Measurements from ENCODE around the gene GNG7. TPM values are rescaled to one million over a fixed set of nuclear protein-coding genes. Genes with fewer than 3 reads are reported as not detected.
"Not testable (repeated sequence)": the region's sequence is repeated elsewhere in the genome, so short reads cannot be mapped to it uniquely, and the experiment has no call there.

Gene GNG7
- total and polyA plus RNA-seq, 8 donors, result 4.0 to 8.8 (median 6.0) TPM

DNA sequence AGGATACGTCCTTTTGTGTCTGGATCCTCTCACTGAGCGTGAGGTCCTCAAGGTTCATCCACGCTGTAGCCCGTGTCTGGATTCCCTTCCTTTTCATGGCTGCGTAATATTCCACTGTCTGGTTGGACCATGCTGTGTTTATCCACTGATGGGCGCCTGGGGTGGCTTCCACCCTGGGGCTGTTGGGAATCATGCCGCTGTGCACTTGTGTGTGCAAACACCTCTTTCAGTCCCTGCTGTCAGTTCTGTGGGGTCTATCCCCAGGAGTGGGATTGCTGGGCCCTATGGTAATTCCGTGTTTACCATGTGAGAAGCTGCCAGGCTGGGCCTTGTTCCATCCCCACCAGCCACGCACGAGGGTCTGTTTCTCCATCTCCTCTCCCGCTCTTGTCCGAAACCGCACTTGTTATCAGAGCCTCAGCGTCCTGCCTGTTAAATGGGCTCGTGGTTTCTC is 128.0 kb downstream of the GNG7 start:
- H3K27ac ChIP-seq, result no peak overlapping the region
- FAIRE-seq (no peak), DNase-seq (peak in 1 of 6 donors; percentile 13), ATAC-seq (no peak)
- H3K36me3 ChIP-seq, result no peaks in the 10 kb centered on the region
- intact Hi-C loops (cut with DNase I), result no loop called here
- H3K9me3 ChIP-seq, result no peaks in the 10 kb centered on the region
- WGBS, 2 donors, result 93% methylated on average over 15 of the region's 15 CpGs
- no peaks in the 10 kb centered on the region for H3K27me3 ChIP-seq
- H3K4me1 ChIP-seq, result peaks cover under 1 to 27% (median 11%) of the 10 kb centered on the region in 3 donors
- no peak overlapping the region for H3K4me3 ChIP-seq
- TF ChIP-seq, protein P1, sequence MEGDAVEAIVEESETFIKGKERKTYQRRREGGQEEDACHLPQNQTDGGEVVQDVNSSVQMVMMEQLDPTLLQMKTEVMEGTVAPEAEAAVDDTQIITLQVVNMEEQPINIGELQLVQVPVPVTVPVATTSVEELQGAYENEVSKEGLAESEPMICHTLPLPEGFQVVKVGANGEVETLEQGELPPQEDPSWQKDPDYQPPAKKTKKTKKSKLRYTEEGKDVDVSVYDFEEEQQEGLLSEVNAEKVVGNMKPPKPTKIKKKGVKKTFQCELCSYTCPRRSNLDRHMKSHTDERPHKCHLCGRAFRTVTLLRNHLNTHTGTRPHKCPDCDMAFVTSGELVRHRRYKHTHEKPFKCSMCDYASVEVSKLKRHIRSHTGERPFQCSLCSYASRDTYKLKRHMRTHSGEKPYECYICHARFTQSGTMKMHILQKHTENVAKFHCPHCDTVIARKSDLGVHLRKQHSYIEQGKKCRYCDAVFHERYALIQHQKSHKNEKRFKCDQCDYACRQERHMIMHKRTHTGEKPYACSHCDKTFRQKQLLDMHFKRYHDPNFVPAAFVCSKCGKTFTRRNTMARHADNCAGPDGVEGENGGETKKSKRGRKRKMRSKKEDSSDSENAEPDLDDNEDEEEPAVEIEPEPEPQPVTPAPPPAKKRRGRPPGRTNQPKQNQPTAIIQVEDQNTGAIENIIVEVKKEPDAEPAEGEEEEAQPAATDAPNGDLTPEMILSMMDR (IDR thresholded peaks at IDR 0.05), result no peak

- DNase-seq (peak in 1 of 6 donors; percentile 54), ATAC-seq (no peak), FAIRE-seq (no peak)
- no peaks in the 10 kb centered on the region for H3K27me3 ChIP-seq
- no peak overlapping the region for H3K4me3 ChIP-seq
- no peaks in the 10 kb centered on the region for H3K36me3 ChIP-seq
- peaks cover 0 to 23% (median 10%) of the 10 kb centered on the region in 3 donors for H3K4me1 ChIP-seq
- TF ChIP-seq, protein P1 (IDR thresholded peaks at IDR 0.05), result no peak
- no peak overlapping the region for H3K27ac ChIP-seq
- H3K9me3 ChIP-seq, result no peaks in the 10 kb centered on the region
- 86% methylated on average over 19 of the region's 19 CpGs for WGBS, 2 donors
- intact Hi-C loops (cut with DNase I), result no loop called here
Observed at GRCh38 chr19:2573916-2574315, 128.6 kb downstream of the GNG7 start.

GRCh38 chr19:2572152-2572551 is 130.3 kb downstream of the GNG7 start:
- H3K27me3 ChIP-seq; intact Hi-C loops (cut with DNase I); H3K4me1 ChIP-seq; H3K4me3 ChIP-seq; H3K36me3 ChIP-seq; ATAC-seq; FAIRE-seq; H3K9me3 ChIP-seq; H3K27ac ChIP-seq: not testable (repeated sequence)
- WGBS, 2 donors, result 89 to 90% methylated on average over 12 of the region's 12 CpGs
- peak in 1 of 6 donors; percentile 11 for DNase-seq

- Histone ChIP-seq H3K9me3 (no peaks in the 10 kb centered on the region), H3K27me3 (no peaks in the 10 kb centered on the region), H3K27ac (no peak overlapping the region), H3K4me3 (no peak overlapping the region), H3K36me3 (no peaks in the 10 kb centered on the region), H3K4me1 (no peaks in the 10 kb centered on the region)
- ATAC-seq (no peak), FAIRE-seq (no peak), DNase-seq (peak in 2 of 6 donors; percentile 9 to 23)
- intact Hi-C loops (cut with DNase I), result no loop called here
- TF ChIP-seq, protein P1 (IDR thresholded peaks at IDR 0.05), result no peak
- WGBS, 2 donors, result 89 to 92% methylated on average over 20 to 21 of the region's 21 CpGs
Observed at GRCh38 chr19:2569596-2570465, 132.7 kb downstream of the GNG7 start.

DNA sequence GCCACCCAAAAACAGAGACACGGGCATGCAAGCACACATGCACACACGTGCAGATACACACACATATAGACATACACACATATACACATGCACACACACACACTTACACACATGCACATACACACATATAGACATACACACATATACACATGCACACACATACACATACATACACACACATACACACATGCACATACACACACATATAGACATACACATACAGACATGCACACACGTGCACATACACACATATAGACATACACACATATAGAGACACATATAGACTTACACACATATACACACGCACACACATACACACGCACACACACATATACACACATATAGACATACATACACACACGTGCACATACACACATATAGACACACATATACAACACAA is 134.5 kb downstream of the GNG7 start:
- Histone ChIP-seq H3K36me3 (no peaks in the 10 kb centered on the region), H3K4me3 (no peak overlapping the region), H3K4me1 (no peaks in the 10 kb centered on the region), H3K27me3 (no peaks in the 10 kb centered on the region), H3K27ac (no peak overlapping the region), H3K9me3 (no peaks in the 10 kb centered on the region)
- FAIRE-seq (no peak), DNase-seq (no peak), ATAC-seq (no peak)
- TF ChIP-seq, protein P1 (IDR thresholded peaks at IDR 0.05), result no peak
- intact Hi-C loops (cut with DNase I), result no loop called here
- WGBS, 2 donors, result 67 to 77% methylated on average over 6 of the region's 6 CpGs

Measured in pancreas (tissue), 10 donors.